Activated T-helper 1 cell treated with Interleukin-2 at 50 U/mL for 16 hours (primary cell): Measurements from ENCODE around the gene ZNF574.

Experiments
- DNase-seq: peaks from one replicate; pipeline ENCODE4 v3.0.0-alpha.2; 2020; ENCODE audit warnings: low read depth

Gene ZNF574

GRCh38 chr19:42102877-42103276, 26.9 kb downstream of the ZNF574 start:
- no peak for DNase-seq

GRCh38 chr19:42105368-42105767, 29.4 kb downstream of the ZNF574 start:
- no peak for DNase-seq

- DNase-seq: peak; percentile 79
Observed at GRCh38 chr19:42108527-42109389, 32.8 kb downstream of the ZNF574 start.

- DNase-seq: no peak
Observed at GRCh38 chr19:42109896-42110295, 33.9 kb downstream of the ZNF574 start.

GRCh38 chr19:42110658-42111057, 34.7 kb downstream of the ZNF574 start:
- no peak for DNase-seq

GRCh38 chr19:42111384-42111783, 35.4 kb downstream of the ZNF574 start:
- DNase-seq: no peak

- no peak for DNase-seq
Observed at GRCh38 chr19:42111811-42112210, 35.8 kb downstream of the ZNF574 start.

- DNase-seq: no peak
Observed at GRCh38 chr19:42113641-42114348, 37.8 kb downstream of the ZNF574 start.

- no peak for DNase-seq
Observed at GRCh38 chr19:42114412-42114811, 38.4 kb downstream of the ZNF574 start.

- DNase-seq: no peak
Observed at GRCh38 chr19:42115219-42115618, 39.3 kb downstream of the ZNF574 start.

GRCh38 chr19:42115705-42116104, 39.7 kb downstream of the ZNF574 start:
- DNase-seq: no peak

GRCh38 chr19:42116308-42117075, 40.5 kb downstream of the ZNF574 start:
- DNase-seq: no peak

GRCh38 chr19:42117076-42117475, 41.1 kb downstream of the ZNF574 start:
- no peak for DNase-seq

- DNase-seq: no peak
Observed at GRCh38 chr19:42120276-42120980, 44.5 kb downstream of the ZNF574 start.

- no peak for DNase-seq
Observed at GRCh38 chr19:42121036-42121621, 45.2 kb downstream of the ZNF574 start.

GRCh38 chr19:42121656-42122069, 45.7 kb downstream of the ZNF574 start:
- peak; percentile 71 for DNase-seq

GRCh38 chr19:42122691-42123607, 47.0 kb downstream of the ZNF574 start:
- no peak for DNase-seq

GRCh38 chr19:42123765-42124164, 47.8 kb downstream of the ZNF574 start:
- no peak for DNase-seq

GRCh38 chr19:42124386-42124901, 48.5 kb downstream of the ZNF574 start:
- DNase-seq: no peak

GRCh38 chr19:42125536-42125935, 49.6 kb downstream of the ZNF574 start:
- no peak for DNase-seq
